Tibial nerve (tissue), 4 donors: ENCODE data around the gene NR2F6. TPM values are rescaled to one million over a fixed set of nuclear protein-coding genes. Genes with fewer than 3 reads are reported as not detected.

ENCODE experiments used
- DNase-seq, 2 donors: peaks; one replicate each; pipeline ENCODE4 v3.0.0-alpha.2; 2019; ENCODE audit warnings: low spot score in 2 of 2
- H3K27ac ChIP-seq, 4 donors: fragments of 200-600 bp; sonication (generic) in 3 of 4; one replicate each; pipeline ENCODE4 v1.5.1; 2017 to 2019; ENCODE audit warnings: mild to moderate bottlenecking in 1 of 4
- H3K27me3 ChIP-seq, 2 donors: fragments of 200-600 bp; sonication (generic) in 1 of 2; one replicate each; pipeline versions ENCODE4 v1.5.1 to v1.6.0; 2017 to 2019
- H3K36me3 ChIP-seq, 3 donors: fragments of 200-600 bp; sonication (generic); one replicate each; pipeline ENCODE4 v1.5.1; 2018 to 2019
- H3K4me1 ChIP-seq, 4 donors: fragments of 200-600 bp; sonication (generic) in 3 of 4; one replicate each; pipeline ENCODE4 v1.5.1; 2017 to 2019
- H3K4me3 ChIP-seq, 4 donors: fragments of 200-600 bp; sonication (generic) in 3 of 4; one replicate each; pipeline ENCODE4 v1.5.1; 2017 to 2019; ENCODE audit warnings: mild to moderate bottlenecking in 1 of 4, moderate library complexity in 1 of 4
- H3K9me3 ChIP-seq, 4 donors: fragments of 200-600 bp; sonication (generic) in 3 of 4; one replicate each; pipeline ENCODE4 v1.5.1; 2017 to 2019
- EP300 ChIP-seq, 2 donors: sonication (generic); formaldehyde crosslinking; IDR thresholded peaks; one replicate each; pipeline ENCODE4 v1.6.1; 2017; ENCODE audit warnings: antibody characterized with exemption in 2 of 2, mild to moderate bottlenecking in 1 of 2
- POLR2A ChIP-seq, 2 donors: fragments of 450-650 bp; IDR thresholded peaks; one replicate each; pipeline ENCODE4 v1.6.1; 2017; ENCODE audit warnings: antibody characterized with exemption in 2 of 2, mild to moderate bottlenecking in 2 of 2, moderate library complexity in 2 of 2
- WGBS, 2 donors: methylation state at CpG; one replicate each; pipeline ENCODE4 v1.1.5; 2018; 5-methylcytosine and 5-hydroxymethylcytosine counted together
- total RNA-seq, 4 donors: library from RNA; depleted of rRNA; stranded (reverse); fragments of >200 nt; gene quantifications; one replicate each; pipeline ENCODE4 v1.1.0, GENCODE V29; 2016
- TF ChIP-seq, protein P1 (sequence below), 5 experiments: fragments of 200-600 bp in 3 of 5; fragments of 450-650 bp in 2 of 5; sonication (generic) in 3 of 5; IDR thresholded peaks; one replicate each; pipeline ENCODE4 v1.5.1; 2016 to 2019; ENCODE audit warnings: antibody characterized with exemption in 5 of 5, mild to moderate bottlenecking in 3 of 5, moderate library complexity in 2 of 5

NR2F6 gene
- total RNA-seq, 4 donors from 2014 or later = 30.0 to 46.0 (median 39.5) TPM

DNA sequence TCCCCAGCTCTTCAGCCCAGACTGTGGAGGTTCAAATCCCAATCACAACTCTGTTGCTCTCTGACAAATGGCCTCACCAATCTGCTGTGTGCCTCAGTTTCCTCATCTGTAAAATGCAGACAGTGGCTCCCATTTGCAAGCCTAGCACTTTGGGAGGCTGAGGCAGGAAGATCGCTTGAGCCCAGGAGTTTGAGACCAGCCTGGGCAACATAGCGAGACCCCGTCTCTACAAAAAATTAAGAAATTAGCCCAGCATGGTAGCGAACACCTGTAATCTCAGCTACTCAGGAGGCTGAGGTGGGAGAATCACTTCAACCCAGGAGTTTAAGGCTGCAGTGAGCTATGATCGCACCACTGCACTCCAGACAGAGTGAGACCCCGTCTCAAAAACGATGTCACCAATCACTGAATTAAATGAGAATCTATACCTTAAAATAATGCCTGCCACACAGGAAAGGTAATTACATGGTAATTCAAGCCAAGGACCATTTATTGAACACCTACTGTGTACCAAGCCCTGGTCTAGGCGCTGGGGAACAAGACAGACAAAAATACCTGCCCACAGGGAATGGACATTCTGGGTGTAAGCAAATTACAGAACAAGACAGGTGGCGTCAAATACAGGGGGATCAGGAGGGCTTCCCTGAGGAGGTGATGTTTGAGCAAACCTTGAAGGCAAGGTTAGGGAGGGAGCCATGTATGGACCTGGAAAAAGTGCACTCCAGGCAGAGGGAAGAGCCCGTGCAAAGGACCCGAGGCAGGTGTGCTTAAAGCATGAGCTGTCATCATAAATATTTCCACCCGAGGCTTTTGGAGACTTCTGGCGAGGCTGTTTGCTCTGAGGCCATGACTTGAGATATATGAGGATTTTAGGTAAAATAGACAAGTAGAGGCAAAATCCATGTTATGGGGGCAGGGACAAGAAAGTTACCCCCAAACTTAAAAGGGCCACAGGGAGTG lies 7.7 kb downstream of the NR2F6 start:
- H3K9me3 ChIP-seq = no peaks in the 10 kb centered on the region
- no peaks in the 10 kb centered on the region for H3K27me3 ChIP-seq
- TF ChIP-seq, protein P1, sequence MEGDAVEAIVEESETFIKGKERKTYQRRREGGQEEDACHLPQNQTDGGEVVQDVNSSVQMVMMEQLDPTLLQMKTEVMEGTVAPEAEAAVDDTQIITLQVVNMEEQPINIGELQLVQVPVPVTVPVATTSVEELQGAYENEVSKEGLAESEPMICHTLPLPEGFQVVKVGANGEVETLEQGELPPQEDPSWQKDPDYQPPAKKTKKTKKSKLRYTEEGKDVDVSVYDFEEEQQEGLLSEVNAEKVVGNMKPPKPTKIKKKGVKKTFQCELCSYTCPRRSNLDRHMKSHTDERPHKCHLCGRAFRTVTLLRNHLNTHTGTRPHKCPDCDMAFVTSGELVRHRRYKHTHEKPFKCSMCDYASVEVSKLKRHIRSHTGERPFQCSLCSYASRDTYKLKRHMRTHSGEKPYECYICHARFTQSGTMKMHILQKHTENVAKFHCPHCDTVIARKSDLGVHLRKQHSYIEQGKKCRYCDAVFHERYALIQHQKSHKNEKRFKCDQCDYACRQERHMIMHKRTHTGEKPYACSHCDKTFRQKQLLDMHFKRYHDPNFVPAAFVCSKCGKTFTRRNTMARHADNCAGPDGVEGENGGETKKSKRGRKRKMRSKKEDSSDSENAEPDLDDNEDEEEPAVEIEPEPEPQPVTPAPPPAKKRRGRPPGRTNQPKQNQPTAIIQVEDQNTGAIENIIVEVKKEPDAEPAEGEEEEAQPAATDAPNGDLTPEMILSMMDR (IDR thresholded peaks at IDR 0.05) = no peak
- TF ChIP-seq EP300 (IDR thresholded peaks at IDR 0.05) = no peak
- no peak for TF ChIP-seq POLR2A (IDR thresholded peaks at IDR 0.05)
- 92 to 94% methylated on average over 13 of the region's 13 CpGs for WGBS, 2 donors
- H3K27ac ChIP-seq = no peak overlapping the region
- H3K4me1 ChIP-seq = peaks cover 0 to 50% (median 32%) of the 10 kb centered on the region in 4 donors
- H3K36me3 ChIP-seq = peaks cover 0 to 43% (median 0%) of the 10 kb centered on the region in 3 donors
- no peak overlapping the region for H3K4me3 ChIP-seq
- no peak for DNase-seq

DNA sequence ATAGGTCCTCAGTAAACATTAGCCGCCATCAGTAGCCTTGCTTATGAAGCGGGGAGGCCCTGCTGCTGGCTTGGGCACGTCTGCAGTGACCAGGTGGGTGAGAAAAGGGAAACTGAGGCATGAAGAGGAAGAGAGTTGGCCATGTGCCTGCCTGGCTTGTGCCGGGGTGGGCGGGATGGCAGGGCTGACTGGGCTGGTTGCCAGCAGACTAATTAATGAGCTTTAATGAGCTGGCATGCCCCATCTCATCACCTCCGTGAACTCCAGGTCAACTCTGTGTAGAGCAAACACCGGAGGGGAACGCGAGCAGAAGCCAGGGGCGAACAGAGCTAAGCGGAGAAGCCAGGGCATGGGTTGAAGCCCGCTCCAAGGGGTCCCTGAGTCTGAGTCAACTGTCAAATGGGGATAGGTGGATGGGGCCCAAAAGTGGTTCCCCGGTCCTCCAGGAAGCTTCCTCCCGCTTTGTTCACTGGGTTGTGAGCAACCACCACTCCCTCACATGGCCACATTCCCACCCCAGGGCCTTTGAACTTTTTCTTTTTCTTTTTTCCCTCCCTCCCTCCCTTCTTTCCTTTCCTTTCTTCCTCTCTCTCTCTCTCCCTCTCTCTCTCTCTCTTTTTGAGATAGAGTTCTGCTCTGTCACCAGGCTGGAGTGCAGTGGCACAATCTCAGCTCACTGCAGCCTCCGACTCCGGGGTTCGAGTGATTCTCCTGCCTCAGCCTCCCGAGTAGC lies 8.7 kb downstream of the NR2F6 start:
- TF ChIP-seq, protein P1 (IDR thresholded peaks at IDR 0.05) = no peak
- Histone ChIP-seq H3K9me3 (no peaks in the 10 kb centered on the region), H3K4me3 (no peak overlapping the region), H3K4me1 (peaks cover 0 to 40% (median 22%) of the 10 kb centered on the region in 4 donors), H3K27ac (peak overlapping the region in 2 of 4 donors; percentile 62 to 70), H3K36me3 (peaks cover 0 to 54% (median 0%) of the 10 kb centered on the region in 3 donors), H3K27me3 (no peaks in the 10 kb centered on the region)
- 70 to 78% methylated on average over 18 of the region's 18 CpGs for WGBS, 2 donors
- DNase-seq = no peak

DNA sequence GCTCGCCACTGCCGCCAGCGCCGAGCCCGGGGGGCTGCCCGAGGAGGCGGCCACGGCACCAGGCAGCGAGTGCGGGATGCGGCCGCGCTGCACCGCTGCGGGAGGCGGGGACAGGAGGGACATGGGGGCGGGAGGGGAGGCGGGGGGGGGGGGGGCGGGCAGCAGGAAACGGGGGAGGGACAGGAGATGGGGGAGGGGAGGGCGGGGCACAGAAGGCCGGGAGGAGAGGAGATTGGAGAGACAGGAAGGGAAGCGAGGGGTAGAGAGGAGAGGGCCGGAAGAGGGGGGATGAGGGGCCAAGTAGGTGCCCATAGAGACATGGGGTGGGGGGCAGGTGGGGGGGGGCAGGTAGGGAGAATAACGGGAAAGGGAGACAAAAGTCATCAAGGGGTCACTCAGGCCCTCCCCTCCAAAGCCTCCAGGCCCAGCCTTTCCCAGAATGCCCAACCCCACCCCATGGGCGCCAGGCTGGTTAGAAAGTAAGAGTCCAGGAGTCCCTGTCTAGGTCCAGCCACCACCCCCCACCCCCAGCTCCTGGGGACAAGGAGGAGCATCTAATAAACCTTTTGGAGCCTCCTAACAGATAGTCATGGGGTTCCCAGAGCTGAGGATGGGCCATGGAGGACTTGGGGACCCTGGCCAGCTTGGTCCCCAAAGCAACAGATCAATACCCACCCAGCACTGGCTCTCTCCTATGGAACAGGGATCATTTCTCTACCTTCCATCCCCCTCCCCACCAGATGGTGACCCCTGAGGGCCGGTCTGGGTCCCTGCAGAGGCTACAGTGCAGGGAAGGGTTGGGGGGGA lies 9.5 kb downstream of the NR2F6 start:
- WGBS, 2 donors = 24 to 31% methylated on average over 5 of the region's 27 CpGs
- Histone ChIP-seq H3K4me1 (peaks cover 0 to 32% (median 17%) of the 10 kb centered on the region in 4 donors), H3K27me3 (no peaks in the 10 kb centered on the region), H3K36me3 (peaks cover 0 to 62% (median 0%) of the 10 kb centered on the region in 3 donors), H3K27ac (peak overlapping the region in 3 of 4 donors; percentile 62 to 78 (median 75)), H3K9me3 (no peaks in the 10 kb centered on the region), H3K4me3 (peak overlapping the region; percentile 30 to 56 (median 39))
- TF ChIP-seq, protein P1 (IDR thresholded peaks at IDR 0.05) = no peak
- TF ChIP-seq POLR2A (IDR thresholded peaks at IDR 0.05) = no peak
- TF ChIP-seq EP300 (IDR thresholded peaks at IDR 0.05) = no peak
- no peak for DNase-seq

DNA sequence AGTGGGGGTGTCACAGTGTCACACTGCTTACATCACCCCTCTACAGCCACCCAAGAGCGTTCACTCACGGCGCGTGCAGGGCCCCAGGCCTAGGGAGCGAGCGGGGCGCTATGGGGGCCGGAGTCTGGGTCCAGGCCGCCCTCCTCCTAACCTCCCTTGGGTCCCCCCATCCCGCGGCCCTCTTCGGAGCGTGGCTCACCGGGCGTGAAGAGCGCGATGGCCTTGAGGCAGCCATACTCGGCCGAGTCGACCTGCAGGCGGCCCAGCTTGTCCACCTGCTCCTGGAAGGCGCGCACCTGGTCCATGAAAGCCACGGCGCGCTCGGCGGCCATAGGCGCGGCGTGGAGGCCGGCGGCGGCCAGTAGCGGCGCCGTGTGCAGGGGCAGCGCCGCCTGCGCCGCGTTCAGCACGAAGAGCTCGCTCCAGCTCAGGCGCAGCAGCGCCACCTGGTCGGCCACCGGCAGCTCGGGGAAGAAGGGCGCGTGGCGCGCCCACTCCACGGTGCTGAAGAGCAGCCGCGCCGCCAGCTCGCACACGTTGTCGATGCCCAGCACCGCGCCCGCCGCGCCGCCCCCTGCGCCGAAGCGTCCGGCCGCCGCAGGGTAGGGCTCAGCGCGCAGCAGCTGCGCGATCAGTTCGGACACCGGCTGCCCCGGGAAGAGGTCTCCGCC lies 10.3 kb downstream of the NR2F6 start:
- Histone ChIP-seq H3K9me3 (no peaks in the 10 kb centered on the region), H3K4me1 (peaks cover 0 to 31% (median 17%) of the 10 kb centered on the region in 4 donors), H3K4me3 (peak overlapping the region; percentile 30 to 56 (median 39)), H3K27me3 (no peaks in the 10 kb centered on the region), H3K36me3 (peaks cover 0 to 64% (median 0%) of the 10 kb centered on the region in 3 donors), H3K27ac (peak overlapping the region; percentile 47 to 78 (median 68))
- WGBS, 2 donors = no CpG with 5 or more reads among the region's 80 CpGs
- TF ChIP-seq EP300 (IDR thresholded peaks at IDR 0.05) = no peak
- TF ChIP-seq, protein P1 (IDR thresholded peaks at IDR 0.05) = peak; percentile 55 to 79 (median 60)
- peak in 1 of 2 donors; percentile 54 for DNase-seq
